ENCODE measurements around the gene STK40.

GRCh38 chr1:36306902-36307456 is 78.7 kb downstream of the STK40 start:
- TF ChIP-seq CTCF (IDR thresholded peaks at IDR 0.05) = no peak
- no peak for TF ChIP-seq POLR2A (IDR thresholded peaks at IDR 0.05)
